GM12891 (cell line): ENCODE data around the gene QSOX2. TPM values are rescaled to one million over a fixed set of nuclear protein-coding genes. Genes with fewer than 3 reads are reported as not detected.

Experiments used
- DNase-seq: peaks from one replicate; pipeline ENCODE4 v3.0.0; 2011; ENCODE audit warnings: low spot score; ENCODE audit not compliant: insufficient read length
- FAIRE-seq: peaks from 2 replicates; lab custom pipeline; 2011; peaks lifted over from hg19 to GRCh38; lab: Jason Lieb, UNC
- PAX5 ChIP-seq: IDR thresholded peaks from 2 replicates; pipeline ENCODE4 v1.6.1; 2011; ENCODE audit warnings: low read length, moderate library complexity, mild to moderate bottlenecking; ENCODE audit not compliant: insufficient read depth, severe bottlenecking
- POLR2A ChIP-seq: IDR thresholded peaks from 2 replicates; pipeline ENCODE4 v1.6.1; 2011; ENCODE audit warnings: low read depth, low read length, control low read depth
- POLR2AphosphoS5 ChIP-seq: IDR thresholded peaks from 2 replicates; pipeline ENCODE4 v1.6.1; 2011; ENCODE audit warnings: low read depth, low read length, control low read depth
- POU2F2 ChIP-seq: IDR thresholded peaks from 2 replicates; pipeline ENCODE4 v1.6.1; 2011; ENCODE audit warnings: low read depth, mild to moderate bottlenecking, control low read depth, low read length, moderate library complexity
- SPI1 ChIP-seq: IDR thresholded peaks from 2 replicates; pipeline ENCODE4 v1.6.1; 2011; ENCODE audit warnings: low read depth, low read length, control low read depth
- TAF1 ChIP-seq: IDR thresholded peaks from 2 replicates; pipeline ENCODE4 v1.6.1; 2011; ENCODE audit warnings: low read depth, low read length, control low read depth
- polyA plus RNA-seq: library from polyadenylated mRNA; unstranded; fragments of >200 nt; gene quantifications from one replicate; pipeline ENCODE4 v1.2.1, GENCODE V29; 2012; ENCODE audit warnings: low read depth, missing spikeins, inconsistent platforms; ENCODE audit not compliant: missing spikeins

Gene QSOX2
- 8.2 TPM for polyA plus RNA-seq

GRCh38 chr9:136245219-136246150 lies at the start of gene QSOX2:
QSOX2 (minus strand) TSS chr9:136245812; CDS start chr9:136245803, 9 bp downstream.
- FAIRE-seq (peak; percentile 98), DNase-seq (peak; percentile 84)
- no peak for TF ChIP-seq POU2F2
- TF ChIP-seq POLR2A, result no peak
- TF ChIP-seq SPI1, result no peak
- no peak for TF ChIP-seq POLR2AphosphoS5
- no peak for TF ChIP-seq PAX5
- peak; percentile 75 for TF ChIP-seq TAF1

- TF ChIP-seq POLR2AphosphoS5 (no peak), PAX5 (no peak), TAF1 (no peak), POU2F2 (no peak), POLR2A (no peak), SPI1 (no peak)
- no peak for FAIRE-seq
- no peak for DNase-seq
These were observed 49.4 kb upstream of the QSOX2 start for GRCh38 chr9:136295055-136295454.

GRCh38 chr9:136294437-136294836 lies 48.8 kb upstream of the QSOX2 start:
- TF ChIP-seq POLR2AphosphoS5, result no peak
- no peak for TF ChIP-seq POLR2A
- no peak for TF ChIP-seq PAX5
- no peak for TF ChIP-seq TAF1
- TF ChIP-seq SPI1, result no peak
- TF ChIP-seq POU2F2, result no peak

GRCh38 chr9:136293476-136294077 lies 48.0 kb upstream of the QSOX2 start:
- FAIRE-seq (no peak), DNase-seq (no peak)
- 0 out of 2 replicates have a peak, but pooled peaks have one; percentile 23 for TF ChIP-seq POU2F2
- no peak for TF ChIP-seq SPI1
- TF ChIP-seq POLR2AphosphoS5, result no peak
- no peak for TF ChIP-seq PAX5

More at GRCh38 chr9:136294437-136294836, 48.8 kb upstream of the QSOX2 start:
- no peak for FAIRE-seq
- DNase-seq, result no peak

- FAIRE-seq (no peak), DNase-seq (no peak)
- TF ChIP-seq TAF1 (no peak), PAX5 (no peak), POU2F2 (no peak), SPI1 (no peak), POLR2A (no peak), POLR2AphosphoS5 (no peak)
These were observed 47.2 kb upstream of the QSOX2 start for GRCh38 chr9:136292591-136293448.

GRCh38 chr9:136292026-136292538 lies 46.5 kb upstream of the QSOX2 start:
- TF ChIP-seq POLR2A (no peak), SPI1 (no peak), POLR2AphosphoS5 (no peak), POU2F2 (no peak), PAX5 (no peak), TAF1 (no peak)
- FAIRE-seq (no peak), DNase-seq (no peak)

- FAIRE-seq (no peak), DNase-seq (no peak)
- TF ChIP-seq POLR2A (no peak), TAF1 (no peak), POLR2AphosphoS5 (no peak), POU2F2 (no peak), SPI1 (no peak), PAX5 (no peak)
These were observed 45.9 kb upstream of the QSOX2 start for GRCh38 chr9:136291306-136292025.

GRCh38 chr9:136290508-136291000 lies 44.9 kb upstream of the QSOX2 start:
- DNase-seq, result no peak
- no peak for TF ChIP-seq SPI1
- TF ChIP-seq POLR2A, result no peak
- no peak for TF ChIP-seq TAF1
- no peak for TF ChIP-seq PAX5
- no peak for TF ChIP-seq POU2F2
- TF ChIP-seq POLR2AphosphoS5, result no peak
- no peak for FAIRE-seq
